ENCODE data around the gene CNOT1. TPM values are rescaled to one million over a fixed set of nuclear protein-coding genes. Genes with fewer than 3 reads are reported as not detected.

CNOT1 gene
- total RNA-seq, 1 donor: 133 TPM

GRCh38 chr16:58509256-58510096, 120.2 kb downstream of the CNOT1 start:
- no peak for TF ChIP-seq CTCF (IDR thresholded peaks at IDR 0.05; ENCODE audit: insufficient read depth, low read depth, low read length)
- no peak for DNase-seq (ENCODE audit: low read depth)
- no peak overlapping the region for H3K4me3 ChIP-seq (ENCODE audit: low read depth, low read length)

- no peak for DNase-seq (ENCODE audit: low read depth)
- TF ChIP-seq CTCF (IDR thresholded peaks at IDR 0.05; ENCODE audit: insufficient read depth, low read depth, low read length): no peak
- no peak overlapping the region for H3K4me3 ChIP-seq (ENCODE audit: low read depth, low read length)
These were observed 120.9 kb downstream of the CNOT1 start for GRCh38 chr16:58508671-58509251.

- TF ChIP-seq CTCF (IDR thresholded peaks at IDR 0.05; ENCODE audit: insufficient read depth, low read depth, low read length): no peak
- no peak overlapping the region for H3K4me3 ChIP-seq (ENCODE audit: low read depth, low read length)
- DNase-seq (ENCODE audit: low read depth): no peak
These were observed 121.5 kb downstream of the CNOT1 start for GRCh38 chr16:58507963-58508670.

- no peak for TF ChIP-seq CTCF (IDR thresholded peaks at IDR 0.05; ENCODE audit: insufficient read depth, low read depth, low read length)
- no peak overlapping the region for H3K4me3 ChIP-seq (ENCODE audit: low read depth, low read length)
- DNase-seq (ENCODE audit: low read depth): no peak
These were observed 122.2 kb downstream of the CNOT1 start for GRCh38 chr16:58507195-58507962.

GRCh38 chr16:58506241-58507194, 123.1 kb downstream of the CNOT1 start:
- H3K4me3 ChIP-seq (ENCODE audit: low read depth, low read length): no peak overlapping the region
- TF ChIP-seq CTCF (IDR thresholded peaks at IDR 0.05; ENCODE audit: insufficient read depth, low read depth, low read length): no peak
- no peak for DNase-seq (ENCODE audit: low read depth)
